Measurements from ENCODE around the gene AGPAT1. TPM values are rescaled to one million over a fixed set of nuclear protein-coding genes. Genes with fewer than 3 reads are reported as not detected.

AGPAT1 gene
- total RNA-seq, 2 donors from 2014 or later, result 44.1 to 54.5 TPM

GRCh38 chr6:32171234-32171633, 4.7 kb downstream of the AGPAT1 start:
- no peak for DNase-seq
- Histone ChIP-seq H3K4me3 (no peak overlapping the region), H3K27ac (no peak overlapping the region), H3K9me3 (no peaks in the 10 kb centered on the region), H3K27me3 (no peaks in the 10 kb centered on the region), H3K9ac (ENCODE audit: low read depth in 2 of 2, low read length in 2 of 2) (no peak overlapping the region), H3K36me3 (peaks cover 7% of the 10 kb centered on the region), H3K4me1 (peaks cover 11% of the 10 kb centered on the region)
- TF ChIP-seq CTCF (IDR thresholded peaks at IDR 0.05), result no peak
- intact Hi-C loops (cut with DNase I), result no loop called here

- DNase-seq, result no peak
- H3K36me3 ChIP-seq, result peaks cover 7% of the 10 kb centered on the region
- intact Hi-C loops (cut with DNase I), result no loop called here
- H3K4me3 ChIP-seq, result no peak overlapping the region
- no peak overlapping the region for H3K27ac ChIP-seq
- TF ChIP-seq CTCF (IDR thresholded peaks at IDR 0.05), result no peak
- H3K9ac ChIP-seq (ENCODE audit: low read depth in 2 of 2, low read length in 2 of 2), result no peak overlapping the region
- no peaks in the 10 kb centered on the region for H3K9me3 ChIP-seq
- H3K4me1 ChIP-seq, result peaks cover 10% of the 10 kb centered on the region
- H3K27me3 ChIP-seq, result no peaks in the 10 kb centered on the region
Observed at GRCh38 chr6:32170294-32170693, 5.6 kb downstream of the AGPAT1 start.

GRCh38 chr6:32168807-32169591, 6.9 kb downstream of the AGPAT1 start:
- no peak for DNase-seq
- no peaks in the 10 kb centered on the region for H3K9me3 ChIP-seq
- H3K4me1 ChIP-seq, result peaks cover 3% of the 10 kb centered on the region
- H3K36me3 ChIP-seq, result peaks cover 7% of the 10 kb centered on the region
- H3K27ac ChIP-seq, result no peak overlapping the region
- H3K4me3 ChIP-seq, result no peak overlapping the region
- TF ChIP-seq CTCF (IDR thresholded peaks at IDR 0.05), result no peak
- intact Hi-C loops (cut with DNase I), result no loop called here
- H3K9ac ChIP-seq (ENCODE audit: low read depth in 2 of 2, low read length in 2 of 2), result no peak overlapping the region
- no peaks in the 10 kb centered on the region for H3K27me3 ChIP-seq

GRCh38 chr6:32168350-32168749, 7.5 kb downstream of the AGPAT1 start:
- Histone ChIP-seq H3K9me3 (no peaks in the 10 kb centered on the region), H3K36me3 (peaks cover 7% of the 10 kb centered on the region), H3K4me1 (peaks cover 3% of the 10 kb centered on the region), H3K27ac (no peak overlapping the region), H3K9ac (ENCODE audit: low read depth in 2 of 2, low read length in 2 of 2) (no peak overlapping the region), H3K4me3 (no peak overlapping the region), H3K27me3 (no peaks in the 10 kb centered on the region)
- DNase-seq, result no peak
- TF ChIP-seq CTCF (IDR thresholded peaks at IDR 0.05), result no peak
- intact Hi-C loops (cut with DNase I), result no loop called here

DNA sequence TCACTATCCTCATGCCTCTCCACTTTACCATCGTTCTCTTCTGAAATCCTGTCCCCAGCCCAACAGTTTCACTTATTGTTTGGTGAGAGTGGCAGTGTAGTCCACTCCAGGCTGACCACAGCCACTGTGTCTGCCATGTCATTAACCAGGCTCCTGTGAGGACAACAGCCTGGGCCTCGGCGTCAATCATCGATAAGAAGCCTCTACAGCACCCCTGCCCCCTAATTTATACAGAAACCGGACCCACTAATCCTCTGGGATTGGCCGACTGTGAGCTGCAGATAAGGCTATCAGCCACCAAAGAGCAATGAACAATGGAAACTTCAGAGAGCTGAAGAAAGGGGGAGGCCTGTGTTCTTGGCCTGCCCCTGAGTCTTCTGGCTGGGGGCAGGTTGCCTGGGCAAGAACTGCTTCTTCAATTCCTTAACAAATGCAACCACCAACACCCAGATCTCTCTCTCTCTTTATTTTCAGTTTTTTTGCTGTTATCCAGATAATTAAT, 8.1 kb downstream of the AGPAT1 start:
- Histone ChIP-seq H3K9ac (ENCODE audit: low read depth in 2 of 2, low read length in 2 of 2) (no peak overlapping the region), H3K4me1 (peaks cover 2% of the 10 kb centered on the region), H3K27me3 (no peaks in the 10 kb centered on the region), H3K9me3 (no peaks in the 10 kb centered on the region), H3K36me3 (peaks cover 7% of the 10 kb centered on the region), H3K27ac (no peak overlapping the region), H3K4me3 (no peak overlapping the region)
- intact Hi-C loops (cut with DNase I), result no loop called here
- no peak for TF ChIP-seq CTCF (IDR thresholded peaks at IDR 0.05)
- DNase-seq, result no peak
